GM10248 (cell line): Measurements from ENCODE around the gene BAG5.

Experiments
- CTCF ChIA-PET: fragments of 300-600 bp; sonication (Branson Sonifier 250); formaldehyde crosslinking; extraction: SDS; loops from one replicate; lab custom pipeline; 2021; ENCODE audit warnings: antibody characterized with exemption; lab: Yijun Ruan, JAX
- POLR2A ChIA-PET: fragments of 350-650 bp; sonication (Branson Sonifier 250); formaldehyde crosslinking; extraction: SDS; loops from one replicate; lab custom pipeline; 2020; ENCODE audit warnings: antibody characterized with exemption; lab: Yijun Ruan, JAX
- DNase-seq: peaks from one replicate; pipeline ENCODE4 v3.0.0; 2012; ENCODE audit errors: extremely low spot score
- TF ChIP-seq, protein P1 (sequence below): IDR thresholded peaks from 2 replicates; pipeline ENCODE4 v1.5.1; 2012; ENCODE audit warnings: mild to moderate bottlenecking, low read depth; ENCODE audit errors: extremely low read depth, missing control alignments, control extremely low read depth

The BAG5 gene

DNA sequence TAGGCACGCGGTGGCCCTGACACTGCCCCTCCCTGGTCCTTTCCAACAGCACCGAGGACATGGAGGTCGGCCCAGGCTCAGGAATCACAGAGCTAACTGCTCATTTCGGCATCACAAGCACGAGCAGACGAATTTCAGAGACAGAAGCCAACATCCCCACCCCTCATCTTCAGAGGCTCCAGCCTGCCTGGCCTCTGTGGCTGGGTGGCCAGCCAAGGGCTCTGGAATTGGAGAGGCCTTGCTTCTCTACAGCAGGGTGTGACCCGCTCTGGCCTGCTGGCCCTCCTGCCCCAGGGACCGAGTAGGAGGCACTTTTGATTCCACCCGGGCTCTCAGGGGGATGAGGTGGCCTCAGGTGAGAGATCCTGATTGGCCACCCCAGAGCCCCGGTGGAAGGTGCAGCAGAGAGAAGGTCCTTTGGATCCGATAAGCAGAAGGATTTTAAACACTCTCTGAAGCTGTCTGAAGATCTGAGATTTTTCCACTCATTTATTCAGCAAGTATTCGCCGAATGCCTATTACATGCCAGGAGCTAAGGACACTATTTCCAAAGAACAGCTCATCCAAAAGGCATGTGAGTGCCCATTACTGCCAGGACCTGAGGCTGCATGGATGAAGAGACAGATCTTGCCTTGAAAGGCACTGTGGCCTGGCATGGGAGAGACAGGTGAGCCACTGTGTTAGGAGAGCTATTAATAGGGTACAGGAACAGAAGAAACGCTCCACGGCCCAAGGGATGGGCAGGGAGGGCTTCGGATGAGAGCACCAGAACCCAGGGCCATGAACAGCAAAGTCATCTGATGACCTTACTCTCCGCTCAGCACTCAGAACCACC, 10.2 kb downstream of the BAG5 start:
- no peak for DNase-seq
- TF ChIP-seq, protein P1, sequence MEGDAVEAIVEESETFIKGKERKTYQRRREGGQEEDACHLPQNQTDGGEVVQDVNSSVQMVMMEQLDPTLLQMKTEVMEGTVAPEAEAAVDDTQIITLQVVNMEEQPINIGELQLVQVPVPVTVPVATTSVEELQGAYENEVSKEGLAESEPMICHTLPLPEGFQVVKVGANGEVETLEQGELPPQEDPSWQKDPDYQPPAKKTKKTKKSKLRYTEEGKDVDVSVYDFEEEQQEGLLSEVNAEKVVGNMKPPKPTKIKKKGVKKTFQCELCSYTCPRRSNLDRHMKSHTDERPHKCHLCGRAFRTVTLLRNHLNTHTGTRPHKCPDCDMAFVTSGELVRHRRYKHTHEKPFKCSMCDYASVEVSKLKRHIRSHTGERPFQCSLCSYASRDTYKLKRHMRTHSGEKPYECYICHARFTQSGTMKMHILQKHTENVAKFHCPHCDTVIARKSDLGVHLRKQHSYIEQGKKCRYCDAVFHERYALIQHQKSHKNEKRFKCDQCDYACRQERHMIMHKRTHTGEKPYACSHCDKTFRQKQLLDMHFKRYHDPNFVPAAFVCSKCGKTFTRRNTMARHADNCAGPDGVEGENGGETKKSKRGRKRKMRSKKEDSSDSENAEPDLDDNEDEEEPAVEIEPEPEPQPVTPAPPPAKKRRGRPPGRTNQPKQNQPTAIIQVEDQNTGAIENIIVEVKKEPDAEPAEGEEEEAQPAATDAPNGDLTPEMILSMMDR = no peak
- ChIA-PET POLR2A (no interaction called here), CTCF (interaction anchor here (1.7 to 14.9 kb wide), 4 partner anchors 9 to 33 kb away, joined by 7 to 214 read pairs (median 8); partner anchors contain the start of gene CKB)

DNA sequence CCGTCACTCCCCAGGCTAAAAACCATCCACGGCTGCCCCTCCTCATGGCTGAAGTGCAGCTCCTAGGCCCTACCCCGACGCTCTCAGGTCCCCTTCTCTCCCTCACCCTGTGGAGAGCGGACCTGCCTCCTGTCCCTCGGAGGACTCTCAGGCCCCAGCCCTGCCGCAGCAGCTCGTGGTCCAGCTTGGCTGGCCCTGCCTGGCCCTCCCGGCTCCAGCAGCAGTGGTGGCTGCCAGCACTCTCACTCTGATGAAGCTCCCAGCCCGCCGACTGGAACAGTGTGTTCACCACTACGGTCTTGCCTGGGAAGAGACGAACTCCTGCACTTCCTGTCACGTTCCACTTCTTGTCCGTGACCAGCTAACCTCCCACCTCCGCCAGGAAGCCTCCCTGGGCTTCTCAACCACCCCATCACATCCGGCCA, 11.1 kb downstream of the BAG5 start:
- ChIA-PET CTCF (interaction anchor here (2.0 to 14.9 kb wide), 4 partner anchors 8 to 33 kb away, joined by 6 to 214 read pairs (median 7); partner anchors contain the start of gene CKB), POLR2A (no interaction called here)

DNA sequence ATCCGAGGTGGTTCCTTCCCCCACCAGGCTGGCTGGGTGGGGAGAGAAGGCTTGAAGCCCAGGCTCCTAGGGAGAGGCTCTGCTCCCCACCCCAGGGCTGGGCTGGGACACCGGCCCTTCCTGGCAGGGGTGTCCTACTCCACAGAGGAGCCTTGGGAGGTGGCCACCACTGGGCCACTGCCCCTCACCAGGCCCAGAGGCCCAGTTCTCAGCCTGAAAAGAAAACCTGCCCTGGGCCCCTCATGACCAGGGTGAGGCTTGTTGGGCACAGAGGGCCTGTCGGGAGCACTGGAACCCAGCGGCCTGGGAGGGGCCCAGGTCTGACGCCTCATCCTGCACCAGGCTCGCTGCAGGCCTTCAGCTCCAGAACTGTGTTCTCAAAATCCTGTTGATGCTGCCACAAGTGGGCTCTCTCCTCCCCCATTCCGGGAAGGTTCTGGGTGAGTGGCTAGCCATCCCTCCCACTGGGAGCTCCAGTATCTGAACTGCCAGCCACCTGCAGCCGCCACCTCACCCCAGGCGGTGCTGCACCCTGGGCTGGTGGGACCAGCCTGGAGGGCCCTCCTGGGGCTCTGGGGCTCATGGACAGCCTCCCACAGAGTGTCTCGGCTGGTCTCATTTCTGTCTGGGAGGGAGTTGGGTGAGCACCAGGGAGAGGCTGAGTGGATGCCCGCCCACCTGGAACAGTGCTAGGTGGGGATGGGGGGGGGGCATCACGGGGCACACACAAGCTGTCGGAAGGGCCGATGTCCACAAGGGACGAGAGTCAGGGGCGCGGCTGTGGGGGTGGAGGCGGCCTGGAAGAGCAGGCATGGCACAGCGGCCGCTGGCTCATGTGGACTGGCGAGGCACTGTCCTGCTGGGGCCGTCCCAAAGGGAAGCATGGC, 11.8 kb downstream of the BAG5 start:
- TF ChIP-seq, protein P1 = no peak
- ChIA-PET POLR2A (interaction anchor here (0.5 kb wide), 1 partner anchor 854 kb away, joined by 4 read pairs; no protein-coding TSS in a partner anchor), CTCF (interaction anchor here (2.0 to 14.9 kb wide), 4 partner anchors 8 to 32 kb away, joined by 6 to 214 read pairs (median 7); partner anchors contain the start of gene CKB)
- no peak for DNase-seq

More for the DNA sequence above, 11.1 kb downstream of the BAG5 start:
- no peak for DNase-seq
- TF ChIP-seq, protein P1 = no peak

DNA sequence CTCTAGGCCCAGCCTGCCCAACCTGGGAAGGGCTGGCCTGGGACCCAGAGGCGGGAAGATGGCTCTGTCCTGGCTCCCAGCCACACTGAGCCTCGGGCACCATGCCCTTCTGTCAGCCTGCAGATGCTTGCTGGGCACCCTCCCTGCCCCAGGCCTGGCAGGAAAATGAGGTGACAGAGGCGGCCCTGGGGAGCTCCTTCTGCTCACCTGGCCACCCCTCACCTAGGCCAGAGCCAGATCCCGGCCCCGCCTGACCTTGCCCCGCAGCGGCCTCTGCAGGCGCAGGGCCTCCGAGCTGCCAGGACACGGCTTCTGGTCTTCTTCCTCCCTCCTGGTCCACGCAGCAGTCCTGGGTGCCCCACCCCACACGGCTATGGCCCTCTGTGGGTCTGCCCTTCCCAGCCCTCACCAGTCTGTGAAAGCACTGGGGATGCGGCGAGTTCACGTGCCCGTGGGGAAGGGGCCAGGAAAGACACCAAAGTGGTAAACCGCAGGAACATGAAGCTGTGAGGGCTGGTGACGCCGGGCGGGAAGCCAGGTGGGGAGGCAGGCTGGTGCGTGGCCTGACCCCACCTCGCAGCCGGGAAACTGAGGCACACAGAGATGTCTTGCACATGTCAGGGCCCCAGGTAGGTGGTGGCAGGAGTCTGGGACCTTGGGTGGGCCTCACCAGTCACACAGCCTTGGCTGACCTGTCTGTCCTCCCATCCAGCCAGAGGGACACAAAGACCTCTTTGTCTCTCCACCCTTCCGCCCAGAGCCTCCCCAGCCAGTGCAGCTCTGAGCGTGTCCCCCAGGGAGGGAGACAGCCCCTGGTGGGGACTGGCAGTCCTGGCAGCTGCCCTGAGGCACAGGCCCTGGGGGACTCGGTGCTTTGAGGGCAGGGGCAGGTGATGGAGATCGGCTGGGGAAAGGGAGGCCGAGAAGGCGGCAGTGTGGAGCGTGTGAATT, 12.8 kb downstream of the BAG5 start:
- ChIA-PET CTCF (interaction anchor here (2.0 to 14.9 kb wide), 2 partner anchors 9 to 31 kb away, joined by 6 to 214 read pairs; partner anchors contain the start of gene CKB), POLR2A (interaction anchor here (0.5 kb wide), 1 partner anchor 853 kb away, joined by 4 read pairs; no protein-coding TSS in a partner anchor)
- no peak for DNase-seq
- TF ChIP-seq, protein P1 = no peak

DNA sequence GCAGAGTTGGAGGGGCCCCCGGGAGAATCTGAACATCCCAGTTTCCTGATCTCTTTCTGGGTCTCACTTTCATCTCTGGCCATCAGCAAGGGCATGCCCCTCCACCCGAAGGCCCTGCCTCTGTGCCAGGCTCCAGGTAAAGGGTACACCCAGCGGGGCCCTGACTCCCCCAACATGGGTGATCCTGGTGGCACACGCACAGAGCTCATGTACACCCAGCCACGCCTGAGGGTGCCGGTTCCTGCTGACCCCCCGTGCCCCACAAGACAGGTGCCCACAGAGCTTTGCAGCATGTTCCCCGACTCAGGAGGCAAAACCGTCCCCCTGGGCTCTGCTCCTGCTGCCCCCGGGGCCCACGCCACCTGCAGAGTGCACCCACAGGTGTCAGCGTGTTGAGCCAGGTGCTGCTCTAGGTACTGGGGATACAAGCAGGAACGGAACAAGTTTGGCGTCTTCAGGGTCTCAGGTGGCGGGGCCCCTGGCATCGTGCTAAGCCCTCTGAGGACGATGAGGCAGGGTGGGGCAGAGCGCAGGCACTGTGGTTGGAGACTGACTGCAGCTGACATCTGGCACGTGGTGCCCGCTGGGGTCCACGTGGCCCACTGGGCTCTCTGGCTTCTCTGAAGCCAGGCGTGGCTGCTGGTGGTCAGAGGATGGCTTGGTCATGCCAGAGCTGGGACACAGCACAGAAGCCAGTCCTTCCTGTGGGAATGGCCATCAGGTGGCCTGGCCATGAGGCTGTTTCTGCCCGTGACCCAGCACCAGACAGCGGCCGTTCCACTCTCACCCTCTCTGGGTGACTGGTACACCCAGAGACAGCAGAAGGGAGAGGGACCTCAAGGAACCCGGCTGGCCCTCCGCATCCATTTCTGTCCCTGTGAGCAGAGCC, 13.8 kb downstream of the BAG5 start:
- ChIA-PET POLR2A (no interaction called here), CTCF (interaction anchor here (1.4 to 14.9 kb wide), 6 partner anchors 12 to 470 kb away, joined by 3 to 214 read pairs (median 8); partner anchors contain the start of gene CKB)
- no peak for DNase-seq
- TF ChIP-seq, protein P1 = no peak
